Measurements from ENCODE around the gene ATP11A.
"Not testable (repeated sequence)": the region's sequence is repeated elsewhere in the genome, so short reads cannot be mapped to it uniquely, and the experiment has no call there.

ATP11A gene

DNA sequence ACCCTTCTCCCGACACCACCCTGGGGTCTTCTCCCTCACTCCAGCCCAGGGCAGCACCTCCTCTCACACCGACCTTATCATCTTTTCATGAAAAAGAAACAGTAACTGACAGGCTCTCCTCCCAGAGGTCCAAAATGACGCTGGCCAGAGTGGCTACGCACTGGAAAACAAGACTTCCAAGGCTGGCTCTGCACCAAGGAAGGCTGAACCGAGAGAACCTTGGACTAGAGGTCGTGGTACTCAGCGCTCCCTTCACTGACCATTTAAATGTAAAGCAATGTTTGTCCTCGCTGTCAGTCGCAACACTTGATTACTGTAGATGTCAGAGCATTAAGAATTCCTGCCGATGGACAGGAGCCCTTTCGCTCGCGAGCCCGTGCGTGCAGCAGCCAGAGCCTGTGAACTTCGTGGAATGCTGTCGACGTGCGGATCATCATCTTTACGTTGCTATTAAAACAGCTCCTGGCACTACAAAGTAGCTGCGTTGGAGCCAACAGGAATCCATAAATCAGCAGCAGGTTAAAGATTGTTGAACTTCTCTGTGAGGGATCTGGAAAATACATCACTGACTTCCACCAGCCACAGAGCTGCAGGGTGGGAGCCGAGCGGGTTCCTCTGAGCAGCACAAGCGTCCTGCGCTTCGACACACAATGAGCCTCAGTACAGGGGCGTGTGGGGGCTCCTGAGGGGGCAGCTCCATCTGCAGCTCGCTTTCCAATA, 153.7 kb downstream of the ATP11A start:
- no peak for DNase-seq

DNA sequence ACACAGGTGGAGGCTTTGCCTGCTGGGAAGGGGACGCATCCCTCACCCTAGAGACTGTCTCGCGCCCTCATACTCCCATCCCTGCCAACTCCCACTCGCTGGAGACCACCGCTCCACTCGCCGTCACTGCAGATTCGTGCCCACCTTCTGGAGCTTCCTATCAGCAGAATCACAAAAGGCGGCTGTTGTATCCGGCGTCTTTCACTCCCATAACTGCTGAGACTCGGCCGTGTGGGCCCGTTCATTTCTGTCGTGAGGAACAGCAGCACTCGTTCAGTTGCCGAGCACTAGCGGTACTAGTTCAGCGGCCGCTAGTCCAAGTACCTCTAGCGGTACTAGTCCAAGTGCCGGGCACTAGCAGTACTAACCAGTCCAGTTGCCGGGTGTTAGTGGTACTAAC, 154.6 kb downstream of the ATP11A start:
- no peak for DNase-seq

DNA sequence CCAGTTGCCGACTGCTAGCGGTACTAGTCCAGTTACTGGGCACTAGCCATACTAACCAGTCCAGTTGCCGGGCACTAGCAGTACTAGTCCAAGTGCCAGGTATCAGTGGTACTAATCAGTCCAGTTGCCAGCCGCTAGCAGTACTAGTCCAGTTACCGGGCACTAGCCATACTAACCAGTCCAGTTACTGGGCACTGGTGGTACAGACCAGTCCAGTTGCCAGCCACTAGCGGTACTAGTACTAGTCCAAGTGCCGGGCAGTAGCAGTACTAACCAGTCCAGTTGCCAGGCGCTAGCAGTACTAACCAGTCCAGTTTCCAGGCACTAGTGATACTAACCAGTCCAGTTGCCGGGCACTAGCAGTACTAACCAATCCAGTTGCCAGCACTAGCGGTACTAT, 155.0 kb downstream of the ATP11A start:
- no peak for DNase-seq

DNA sequence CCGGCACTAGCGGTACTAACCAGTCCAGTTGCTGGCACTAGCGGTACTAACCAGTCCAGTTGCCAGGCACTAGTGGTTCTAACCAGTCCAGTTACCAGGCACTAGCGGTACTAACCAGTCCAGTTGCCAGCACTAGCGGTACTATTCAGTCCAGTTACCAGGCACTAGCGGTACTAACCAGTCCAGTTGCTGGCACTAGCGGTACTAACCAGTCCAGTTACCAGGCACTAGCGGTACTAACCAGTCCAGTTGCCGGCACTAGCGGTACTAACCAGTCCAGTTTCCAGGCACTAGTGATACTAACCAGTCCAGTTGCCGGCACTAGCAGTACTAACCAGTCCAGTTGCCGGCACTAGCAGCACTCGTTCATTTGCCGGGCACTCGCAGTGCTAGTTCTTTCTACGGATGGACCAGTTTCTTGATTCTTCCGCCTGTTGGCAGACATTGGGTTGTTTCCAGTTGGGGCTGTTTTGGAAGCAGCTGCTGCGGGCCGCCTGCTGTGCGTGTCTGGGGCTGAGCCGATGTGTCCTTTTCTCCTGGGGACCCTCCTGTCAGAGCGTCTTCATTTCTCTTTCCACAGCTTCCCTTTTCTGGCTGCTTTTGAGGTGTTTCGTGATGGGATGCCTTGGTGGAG, 155.8 kb downstream of the ATP11A start:
- no peak for DNase-seq

DNA sequence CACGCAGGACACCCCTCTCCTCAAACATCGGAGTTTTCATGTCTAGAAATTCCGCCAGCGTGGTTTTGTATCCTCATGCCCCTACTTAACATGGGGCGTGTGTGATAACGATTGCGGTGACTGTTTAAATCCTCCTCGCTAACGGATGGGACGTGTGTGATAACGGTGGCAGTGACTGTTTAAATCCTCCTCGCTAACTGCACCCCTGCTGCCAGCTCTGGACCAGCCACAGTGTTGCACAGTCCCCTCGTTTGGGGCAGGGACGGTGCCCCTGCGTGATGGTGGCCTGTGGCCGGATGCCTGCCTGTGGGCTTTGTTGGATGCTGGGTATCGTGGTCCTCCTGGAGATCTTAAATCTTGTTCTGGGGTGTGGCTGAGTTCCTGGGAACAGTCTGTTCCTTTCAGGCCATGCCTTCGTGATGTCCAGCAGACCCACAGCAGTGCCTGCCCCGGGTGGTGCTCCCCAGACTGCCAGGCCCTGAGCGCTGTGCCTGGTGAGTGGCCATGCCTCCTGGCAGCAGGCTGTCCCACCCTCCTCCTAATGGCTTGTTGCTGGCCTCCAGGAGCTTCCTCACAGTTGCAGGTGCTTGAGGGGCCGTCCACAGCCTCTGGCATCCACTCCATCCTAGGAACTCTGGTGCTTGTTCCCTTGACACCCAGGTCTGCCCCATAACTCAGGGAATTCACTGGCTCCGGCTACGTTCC, 156.7 kb downstream of the ATP11A start:
- no peak for DNase-seq

DNA sequence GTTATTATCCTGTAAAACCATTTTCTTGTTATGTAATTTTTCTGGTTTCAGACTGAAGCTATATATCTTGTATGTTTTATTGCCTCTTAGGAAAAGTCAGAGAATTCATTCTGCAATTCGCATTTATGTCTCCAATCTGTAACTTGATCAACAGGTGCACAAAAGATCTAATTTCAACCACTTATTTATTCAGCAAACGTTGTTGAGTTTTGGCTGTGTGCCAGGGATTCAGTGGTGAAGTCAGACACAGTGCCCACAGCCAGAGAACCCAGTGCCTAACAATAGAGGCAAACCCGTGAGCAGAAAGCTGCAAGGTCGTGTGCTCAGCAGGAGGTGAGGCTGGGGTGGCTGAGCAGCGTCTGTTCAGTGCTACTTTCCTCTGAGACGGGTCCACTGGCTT, 159.7 kb downstream of the ATP11A start:
- no peak for DNase-seq

DNA sequence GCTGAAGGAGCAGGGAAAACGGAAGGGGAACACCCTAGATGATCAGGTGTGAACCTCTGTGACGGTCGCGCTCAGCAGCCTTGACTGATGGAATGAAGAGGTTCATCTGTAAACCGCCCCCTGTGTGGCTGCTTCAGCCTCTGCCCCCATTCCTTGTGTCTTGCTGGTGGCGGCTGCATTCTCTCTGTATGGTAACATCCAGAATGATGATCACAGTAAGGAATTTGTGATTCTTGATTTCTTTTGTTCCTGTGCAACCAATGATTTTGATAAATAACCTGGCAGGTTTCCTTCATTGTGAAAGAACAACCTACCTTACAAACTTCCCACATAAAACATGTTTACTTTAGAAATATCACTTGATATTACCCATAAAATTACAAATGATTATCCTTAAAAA, 160.4 kb downstream of the ATP11A start:
- DNase-seq: no peak

DNA sequence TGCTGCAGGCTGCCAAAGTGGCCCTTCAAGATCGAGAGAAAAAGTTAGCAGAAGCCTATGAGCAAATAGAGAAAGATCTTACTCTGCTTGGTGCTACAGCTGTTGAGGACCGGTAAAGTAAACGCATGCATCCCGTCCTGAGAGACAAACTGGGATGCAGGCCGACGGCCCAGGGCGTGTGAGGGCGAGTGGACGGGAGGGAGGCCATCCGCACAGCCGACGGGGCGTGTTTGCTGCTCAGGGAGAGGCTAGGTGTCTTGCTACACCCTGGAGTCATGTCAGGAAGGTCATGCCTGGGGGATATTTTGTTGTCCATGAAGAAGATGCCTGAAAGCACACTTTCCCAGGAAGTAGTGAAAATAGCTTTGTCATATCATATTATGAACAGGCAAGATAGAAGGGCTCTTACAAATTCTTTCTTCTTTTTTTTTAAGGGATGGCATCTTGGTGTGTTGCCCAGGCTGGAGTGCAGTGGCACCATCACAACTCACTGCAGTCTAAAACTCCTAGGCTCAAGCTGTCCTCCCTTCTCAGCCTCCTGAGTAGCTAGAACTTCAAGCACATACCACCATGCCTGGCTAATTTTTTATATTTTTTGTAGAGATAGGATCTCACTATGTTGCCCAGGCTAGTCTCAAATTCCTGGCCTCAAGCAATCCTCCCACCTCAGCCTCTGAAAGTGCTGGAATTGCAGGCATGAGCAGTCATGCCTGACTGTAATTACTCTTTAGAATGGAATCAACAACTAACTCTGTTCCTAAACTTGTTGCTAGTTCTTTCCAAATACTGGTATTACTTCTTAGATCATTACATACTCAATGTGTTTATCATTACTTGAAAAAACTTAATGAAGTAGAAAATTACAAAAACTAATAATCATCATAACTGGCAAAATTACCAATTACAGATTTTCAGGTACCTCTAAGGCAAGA, 161.5 kb downstream of the ATP11A start:
- no peak for DNase-seq

DNA sequence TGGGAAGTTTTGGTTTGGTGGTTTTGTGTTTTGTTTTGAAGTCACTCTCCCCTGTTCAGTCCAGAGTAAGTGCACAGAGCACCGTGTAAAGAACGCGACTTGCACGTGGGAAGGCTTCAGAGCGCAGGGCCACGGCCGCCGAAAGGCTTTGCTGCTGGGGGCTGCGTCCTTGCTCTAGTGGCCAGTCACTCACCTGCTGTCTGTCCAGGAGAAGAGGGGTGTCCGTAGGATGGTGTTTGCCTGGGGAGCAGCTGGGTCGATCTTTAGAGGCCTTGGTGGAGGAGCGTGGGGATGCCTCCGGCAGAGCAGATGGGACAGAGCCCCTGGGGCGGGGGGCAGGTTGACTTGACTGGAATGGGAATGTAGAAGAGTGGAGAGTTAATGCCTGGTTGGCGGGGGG, 162.6 kb downstream of the ATP11A start:
- no peak for DNase-seq

DNA sequence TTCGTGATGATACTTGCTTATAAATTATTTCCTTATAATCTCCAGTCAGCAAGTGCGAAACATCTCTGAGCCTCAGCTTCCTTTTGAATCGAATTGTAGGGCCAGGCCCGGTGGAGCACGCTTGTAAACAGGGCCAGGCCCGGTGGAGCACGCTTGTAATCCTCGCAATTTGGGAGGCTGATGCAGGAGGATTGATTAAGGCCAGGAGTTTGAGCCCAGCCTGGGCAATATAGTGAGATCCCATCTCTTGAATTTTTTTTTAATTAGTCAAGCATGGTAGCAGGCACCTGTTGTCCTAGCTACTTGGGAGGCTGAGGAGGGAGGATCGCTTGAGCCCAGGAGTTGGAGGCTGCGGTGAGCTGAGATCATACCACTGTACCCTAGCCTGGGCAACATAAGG, 163.0 kb downstream of the ATP11A start:
- DNase-seq: no peak

DNA sequence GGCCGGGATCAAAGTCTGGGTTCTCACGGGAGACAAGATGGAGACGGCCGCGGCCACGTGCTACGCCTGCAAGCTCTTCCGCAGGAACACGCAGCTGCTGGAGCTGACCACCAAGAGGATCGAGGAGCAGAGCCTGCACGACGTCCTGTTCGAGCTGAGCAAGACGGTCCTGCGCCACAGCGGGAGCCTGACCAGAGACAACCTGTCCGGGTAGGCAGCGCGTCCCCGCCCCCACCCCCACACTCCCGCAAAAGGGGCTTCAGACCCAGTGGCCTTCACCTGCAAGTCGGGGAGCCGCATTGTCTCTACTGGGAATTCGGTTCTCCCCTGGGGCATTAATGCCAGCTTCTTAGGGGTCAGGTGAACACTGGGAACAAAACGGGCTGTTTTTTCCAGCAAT, 164.5 kb downstream of the ATP11A start:
- no peak for DNase-seq

DNA sequence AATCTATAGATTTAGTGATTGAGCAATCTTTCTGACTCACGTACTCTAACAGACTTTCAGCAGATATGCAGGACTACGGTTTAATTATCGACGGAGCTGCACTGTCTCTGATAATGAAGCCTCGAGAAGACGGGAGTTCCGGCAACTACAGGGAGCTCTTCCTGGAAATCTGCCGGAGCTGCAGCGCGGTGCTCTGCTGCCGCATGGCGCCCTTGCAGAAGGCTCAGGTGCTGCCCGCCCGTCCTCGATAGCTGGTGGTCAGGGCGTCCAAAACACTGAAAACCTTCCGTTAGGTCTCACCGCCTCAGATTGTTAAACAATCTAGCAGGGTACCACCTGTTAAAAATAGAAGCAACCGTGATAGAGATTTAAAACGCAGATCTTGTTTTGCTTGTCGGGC, 166.0 kb downstream of the ATP11A start:
- DNase-seq: no peak

DNA sequence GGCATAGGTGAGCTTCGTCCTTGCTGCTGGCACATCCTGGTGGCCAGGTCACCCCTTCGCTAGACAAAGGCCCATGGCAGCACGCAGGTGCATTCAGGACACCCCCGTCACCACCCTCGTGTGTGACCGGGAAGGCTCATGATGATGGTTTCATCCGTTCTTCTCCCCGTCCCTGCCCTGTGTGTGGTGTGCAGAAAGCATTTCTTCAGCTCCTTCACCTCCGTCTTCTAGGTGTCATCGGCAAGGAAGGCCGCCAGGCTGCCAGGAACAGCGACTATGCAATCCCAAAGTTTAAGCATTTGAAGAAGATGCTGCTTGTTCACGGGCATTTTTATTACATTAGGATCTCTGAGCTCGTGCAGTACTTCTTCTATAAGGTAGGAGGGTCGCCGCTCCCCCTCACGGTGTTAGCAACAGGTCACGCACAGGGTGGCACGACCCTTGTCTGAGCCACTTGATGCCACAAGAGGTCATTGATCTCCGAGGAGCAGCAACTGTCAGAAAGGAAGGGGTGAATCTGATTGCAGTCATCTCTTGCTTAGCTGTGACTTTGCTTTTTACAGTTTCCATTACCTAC, 168.2 kb downstream of the ATP11A start:
- DNase-seq: no peak

DNA sequence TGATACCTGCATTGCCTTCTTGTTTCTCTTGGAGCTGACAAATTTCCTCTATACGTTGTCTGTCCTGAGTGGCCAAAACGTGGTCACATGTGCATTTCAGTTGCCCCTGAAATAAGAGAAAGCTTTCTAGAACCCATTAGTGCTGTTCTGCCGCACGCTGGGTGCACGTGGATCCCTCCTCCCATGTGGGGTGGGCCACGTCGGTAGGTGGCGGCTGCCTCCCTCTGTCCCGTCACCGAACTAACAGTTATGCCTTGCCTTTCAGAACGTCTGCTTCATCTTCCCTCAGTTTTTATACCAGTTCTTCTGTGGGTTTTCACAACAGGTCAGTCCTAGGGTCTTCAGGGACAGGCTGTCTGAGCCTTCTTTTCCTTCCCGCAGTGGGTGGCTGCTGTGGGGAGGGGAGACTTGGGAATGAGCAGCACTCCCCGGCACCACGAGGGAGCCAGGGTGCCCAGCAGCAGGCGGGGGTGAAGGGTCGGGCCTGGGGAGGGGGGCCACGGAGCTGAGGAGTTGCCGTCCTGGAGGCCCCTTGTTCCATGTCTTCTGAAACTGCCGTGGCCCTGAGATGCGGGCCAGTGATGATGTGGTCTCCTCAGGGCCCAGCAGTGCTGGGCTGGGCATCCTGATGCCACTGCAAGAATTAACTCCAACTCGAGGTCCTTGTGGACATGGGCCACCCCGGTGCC, 169.4 kb downstream of the ATP11A start:
- DNase-seq: no peak

DNA sequence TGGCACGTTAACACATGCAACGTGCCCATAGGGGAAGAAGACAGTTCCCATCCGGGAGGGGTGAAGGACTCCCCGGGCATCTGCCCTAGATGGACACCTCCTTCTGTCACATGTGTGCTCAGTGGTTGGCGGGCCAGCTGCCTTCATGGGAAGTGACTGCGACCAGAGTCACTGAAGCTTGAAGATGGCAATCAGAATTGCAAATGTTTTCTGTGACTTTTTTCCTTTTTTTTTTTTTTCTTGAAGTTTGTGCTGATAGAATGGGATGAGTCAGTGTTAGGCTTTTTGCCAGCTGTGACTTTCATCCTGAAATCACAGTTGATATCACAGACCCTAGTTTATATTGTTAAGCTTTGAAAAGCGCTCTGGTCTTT, 170.0 kb downstream of the ATP11A start:
- no peak for DNase-seq

DNA sequence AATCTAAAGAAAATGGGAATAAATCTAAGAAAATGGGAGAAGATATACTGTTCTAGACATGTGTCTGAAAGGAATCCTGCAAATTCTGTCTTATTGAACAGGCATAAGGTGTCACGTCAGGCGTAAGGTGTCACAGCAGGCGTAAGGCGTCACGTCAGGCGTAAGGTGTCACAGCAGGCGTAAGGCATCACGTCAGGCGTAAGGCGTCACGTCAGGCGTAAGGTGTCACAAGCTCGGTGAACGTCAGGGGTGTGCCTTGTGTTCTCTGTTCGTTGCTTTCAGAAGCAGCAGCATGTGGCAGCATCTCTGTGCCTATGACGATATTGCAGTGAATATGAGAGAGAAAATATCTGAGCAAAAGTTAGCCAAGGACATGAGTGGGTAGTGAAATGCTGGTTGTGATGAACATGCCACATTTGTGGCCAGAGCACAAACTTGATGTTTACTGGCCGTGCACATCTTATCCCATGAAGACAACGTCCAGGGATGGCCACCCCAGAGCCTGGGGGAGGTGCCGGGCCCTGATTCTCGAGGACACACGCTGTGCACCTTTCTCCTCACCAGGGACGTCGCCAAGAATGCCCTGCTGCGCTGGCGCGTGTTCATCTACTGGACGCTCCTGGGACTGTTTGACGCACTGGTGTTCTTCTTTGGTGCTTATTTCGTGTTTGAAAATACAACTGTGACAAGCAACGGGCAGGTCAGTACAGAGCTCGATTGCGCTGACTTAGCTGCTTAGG, 172.2 kb downstream of the ATP11A start:
- DNase-seq: no peak

DNA sequence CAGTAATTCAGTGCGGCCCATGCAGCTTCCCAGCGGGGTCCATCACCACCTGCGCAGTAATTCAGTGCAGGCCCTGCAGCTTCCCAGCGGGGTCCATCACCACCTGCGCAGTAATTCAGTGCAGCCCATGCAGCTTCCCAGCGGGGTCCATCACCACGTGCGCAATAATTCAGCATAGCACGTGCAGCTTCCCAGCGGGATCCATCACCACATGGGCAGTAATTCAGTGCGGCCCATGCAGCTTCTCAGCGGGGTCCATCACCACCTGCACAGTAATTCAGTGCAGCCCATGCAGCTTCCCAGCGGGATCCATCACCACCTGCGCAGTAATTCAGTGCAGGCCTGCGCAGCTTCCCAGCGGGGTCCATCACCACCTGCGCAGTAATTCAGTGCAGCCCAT, 173.5 kb downstream of the ATP11A start:
- DNase-seq: not testable (repeated sequence)

DNA sequence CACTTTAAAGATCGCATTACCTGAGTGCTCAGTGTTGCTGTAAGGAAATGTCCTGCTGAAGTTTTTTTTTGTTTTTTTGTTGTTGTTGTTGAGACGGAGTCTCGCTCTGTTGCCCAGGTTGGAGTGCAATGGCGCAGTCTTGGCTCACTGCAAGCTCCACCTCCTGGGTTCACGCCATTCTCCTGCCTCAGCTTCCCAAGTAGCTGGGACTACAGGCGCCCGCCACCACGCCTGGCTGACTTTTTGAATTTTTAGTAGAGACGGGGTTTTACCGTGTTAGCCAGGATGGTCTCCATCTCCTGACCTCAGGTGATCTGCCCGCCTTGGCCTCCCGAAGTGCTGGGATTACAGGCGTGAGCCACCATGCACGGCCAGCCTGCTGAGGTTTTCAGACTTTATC, 175.6 kb downstream of the ATP11A start:
- DNase-seq: not testable (repeated sequence)

DNA sequence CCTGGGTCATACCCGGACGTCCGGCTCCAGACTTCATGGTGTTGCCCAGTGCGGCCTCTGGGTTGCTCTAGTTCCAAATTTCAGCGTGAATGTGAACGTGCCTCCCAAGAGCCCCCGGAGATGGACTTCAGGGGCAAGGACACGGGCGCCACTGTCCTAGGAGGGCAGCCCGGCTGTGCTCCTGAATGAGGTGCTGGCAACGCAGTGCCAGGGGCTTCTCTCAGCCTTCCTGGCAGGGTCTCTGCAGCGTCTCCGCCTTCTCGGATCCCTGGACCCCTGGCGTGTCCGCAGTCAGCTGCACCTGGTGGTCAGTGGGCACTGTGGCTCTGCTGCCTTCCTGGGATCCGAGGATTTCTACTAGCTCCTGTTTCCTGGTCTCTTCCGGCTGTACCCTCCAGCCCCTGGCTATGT, 177.5 kb downstream of the ATP11A start:
- no peak for DNase-seq

DNA sequence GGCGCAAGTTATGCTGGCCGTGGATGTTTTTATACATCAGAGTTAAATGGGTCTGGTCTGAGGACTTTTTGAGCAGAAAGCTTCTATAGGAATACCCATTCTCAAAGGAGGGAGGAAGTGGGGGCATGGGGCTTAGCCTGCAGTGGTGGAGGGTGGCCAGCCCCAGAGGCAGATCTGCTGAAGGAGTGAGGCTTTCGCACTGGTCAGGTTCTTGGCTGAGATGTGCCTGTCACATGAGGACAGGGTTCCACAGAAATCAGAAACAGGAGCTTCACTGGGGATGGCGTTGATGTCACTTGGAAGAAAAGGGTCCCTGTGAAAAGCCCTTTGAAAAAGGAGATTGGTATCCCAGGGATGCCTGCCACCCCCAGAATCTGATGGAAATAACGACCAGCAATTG, 178.5 kb downstream of the ATP11A start:
- no peak for DNase-seq

Measured in activated CD4-positive, alpha-beta T cell treated with anti-CD3 and anti-CD28 coated beads, Interleukin-10, Interleukin-2, amounts not matched to agents 100 ng/mL and 50 ng/mL, durations not matched to agents 16 hours and 8 hours (primary cell).